GM18873 (cell line): Measurements from ENCODE around the gene LDAH.
A peak's percentile ranks its signal among the peaks of the same experiment; 100 is the strongest.

Source experiments
- ATAC-seq: cut with Tn5 transposase; IDR thresholded peaks from one replicate; pipeline ENCODE4 v1.9.1; 2021; ENCODE audit warnings: mild to moderate bottlenecking, moderate library complexity, moderate number of reproducible peaks; ENCODE audit not compliant: unreplicated experiment, low FRiP score

LDAH gene

GRCh38 chr2:20822535-20823490 lies at the start of gene LDAH:
Gene LDAH, minus strand, starts transcription at chr2:20823101. Its CDS starts 21,638 bp downstream, at chr2:20801463.
- ATAC-seq, result peak; percentile 82

GRCh38 chr2:20868377-20868776 lies 45.5 kb upstream of the LDAH start:
- peak; percentile 99 for ATAC-seq

- no peak for ATAC-seq
Observed at GRCh38 chr2:20862850-20863249, 39.9 kb upstream of the LDAH start.

- ATAC-seq, result no peak
Observed at GRCh38 chr2:20855456-20855855, 32.6 kb upstream of the LDAH start.

- ATAC-seq, result no peak
Observed at GRCh38 chr2:20852670-20853069, 29.8 kb upstream of the LDAH start.

- no peak for ATAC-seq
Observed at GRCh38 chr2:20852139-20852538, 29.2 kb upstream of the LDAH start.

GRCh38 chr2:20844246-20844645 lies 21.3 kb upstream of the LDAH start:
- ATAC-seq, result no peak

- no peak for ATAC-seq
Observed at GRCh38 chr2:20839052-20839451, 16.2 kb upstream of the LDAH start.

- ATAC-seq, result no peak
Observed at GRCh38 chr2:20838016-20838415, 15.1 kb upstream of the LDAH start.

- ATAC-seq, result no peak
Observed at GRCh38 chr2:20836521-20836920, 13.6 kb upstream of the LDAH start.

GRCh38 chr2:20834331-20834730 lies 11.4 kb upstream of the LDAH start:
- ATAC-seq, result no peak

- no peak for ATAC-seq
Observed at GRCh38 chr2:20832606-20833005, 9.7 kb upstream of the LDAH start.

- ATAC-seq, result no peak
Observed at GRCh38 chr2:20829861-20830260, 7.0 kb upstream of the LDAH start.

GRCh38 chr2:20823917-20824316 lies 1.0 kb upstream of the LDAH start:
- ATAC-seq, result no peak

- ATAC-seq, result no peak
Observed at GRCh38 chr2:20818820-20819219, 4.1 kb downstream of the LDAH start.

GRCh38 chr2:20815216-20815615 lies 7.7 kb downstream of the LDAH start:
- no peak for ATAC-seq

GRCh38 chr2:20812779-20813178 lies 10.1 kb downstream of the LDAH start:
- no peak for ATAC-seq

- no peak for ATAC-seq
Observed at GRCh38 chr2:20806286-20806685, 16.6 kb downstream of the LDAH start.

GRCh38 chr2:20803974-20804373 lies 18.9 kb downstream of the LDAH start:
- ATAC-seq, result no peak

GRCh38 chr2:20803226-20803682 lies 19.6 kb downstream of the LDAH start:
- no peak for ATAC-seq

GRCh38 chr2:20797096-20797495 lies 25.8 kb downstream of the LDAH start:
- ATAC-seq, result no peak

- no peak for ATAC-seq
Observed at GRCh38 chr2:20796374-20796791, 26.5 kb downstream of the LDAH start.
